GM15510 (cell line): ENCODE measurements around the gene OARD1.

Experiments
- POLR2A ChIP-seq: IDR thresholded peaks from 3 replicates; pipeline ENCODE4 v1.6.1; 2011; ENCODE audit warnings: borderline replicate concordance; ENCODE audit not compliant: insufficient read length; ENCODE audit errors: extremely low read depth

Gene OARD1

DNA sequence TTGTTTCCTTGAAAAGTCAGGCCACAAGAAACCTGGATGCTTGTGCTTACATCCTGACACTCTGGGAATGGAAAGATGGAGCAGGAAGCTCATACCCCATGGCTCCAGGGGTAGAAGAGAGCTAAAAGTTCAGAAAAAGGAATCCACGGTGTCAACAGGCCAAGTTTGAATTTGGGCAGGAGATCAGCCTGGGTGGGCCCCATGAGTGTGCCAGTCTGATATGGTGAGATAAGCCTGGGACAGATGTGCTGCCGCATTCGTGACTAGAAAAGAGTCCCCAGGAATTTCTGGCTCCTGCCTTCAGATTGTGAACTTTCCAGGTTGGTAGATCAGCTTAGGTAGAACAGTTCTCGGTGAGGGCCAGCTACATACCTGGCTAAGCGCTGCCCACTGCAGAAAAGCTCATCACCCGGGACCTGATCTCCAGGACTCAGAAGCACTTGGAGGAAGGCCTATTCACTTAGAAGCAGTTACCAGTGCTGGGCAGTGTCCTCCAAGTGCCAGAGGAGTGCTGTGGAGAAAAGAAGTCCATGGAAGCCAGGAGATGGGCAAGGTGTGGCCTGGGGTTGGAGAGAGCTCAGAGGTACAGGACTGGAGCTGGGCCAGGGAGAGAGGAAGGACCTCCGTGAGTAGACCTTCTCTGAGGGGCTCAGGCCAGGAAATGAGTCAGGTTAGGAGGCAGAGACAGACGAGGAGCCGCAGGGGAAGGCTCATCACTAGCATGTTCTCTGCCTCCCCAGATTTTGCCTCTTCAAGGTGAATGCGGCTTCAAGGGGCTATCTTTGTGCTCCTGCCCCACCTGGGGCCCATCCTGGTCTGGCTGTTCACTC lies 29.7 kb downstream of the OARD1 start, which contains the start of gene TSPO2:
TSS of gene TSPO2 (plus strand) at position 242 of the 830 bp plus-strand sequence. CDS start at position 761, 519 bp downstream.
- no peak for TF ChIP-seq POLR2A

DNA sequence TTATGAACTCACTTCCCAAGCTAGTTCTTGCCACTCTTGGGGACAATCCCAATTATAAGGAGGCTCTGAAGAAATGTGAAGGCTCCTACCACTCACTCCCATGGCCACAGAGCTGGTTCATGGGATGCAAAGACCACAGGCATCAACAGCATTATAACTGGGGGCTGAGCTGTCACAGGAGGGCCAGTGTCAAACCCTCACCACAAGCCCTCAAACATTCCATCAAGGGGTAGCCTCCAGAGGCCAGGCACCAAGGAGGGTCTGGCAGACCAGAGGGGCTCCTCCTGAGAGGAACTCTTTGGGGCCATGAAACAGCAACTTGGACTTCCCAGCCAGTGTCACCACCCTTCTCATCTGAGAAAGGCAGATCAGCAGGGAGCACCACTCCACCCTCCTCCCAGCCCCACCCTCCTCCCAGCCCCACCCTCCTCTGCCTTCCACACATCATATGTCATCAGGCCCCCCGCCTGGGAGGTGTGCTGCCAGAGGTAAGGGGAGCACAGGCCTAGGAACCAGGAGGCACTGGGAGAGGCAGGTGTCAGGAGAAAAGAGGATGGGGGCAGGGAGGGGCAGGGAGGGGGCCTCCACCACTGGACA lies 31.1 kb downstream of the OARD1 start:
- TF ChIP-seq POLR2A = no peak

DNA sequence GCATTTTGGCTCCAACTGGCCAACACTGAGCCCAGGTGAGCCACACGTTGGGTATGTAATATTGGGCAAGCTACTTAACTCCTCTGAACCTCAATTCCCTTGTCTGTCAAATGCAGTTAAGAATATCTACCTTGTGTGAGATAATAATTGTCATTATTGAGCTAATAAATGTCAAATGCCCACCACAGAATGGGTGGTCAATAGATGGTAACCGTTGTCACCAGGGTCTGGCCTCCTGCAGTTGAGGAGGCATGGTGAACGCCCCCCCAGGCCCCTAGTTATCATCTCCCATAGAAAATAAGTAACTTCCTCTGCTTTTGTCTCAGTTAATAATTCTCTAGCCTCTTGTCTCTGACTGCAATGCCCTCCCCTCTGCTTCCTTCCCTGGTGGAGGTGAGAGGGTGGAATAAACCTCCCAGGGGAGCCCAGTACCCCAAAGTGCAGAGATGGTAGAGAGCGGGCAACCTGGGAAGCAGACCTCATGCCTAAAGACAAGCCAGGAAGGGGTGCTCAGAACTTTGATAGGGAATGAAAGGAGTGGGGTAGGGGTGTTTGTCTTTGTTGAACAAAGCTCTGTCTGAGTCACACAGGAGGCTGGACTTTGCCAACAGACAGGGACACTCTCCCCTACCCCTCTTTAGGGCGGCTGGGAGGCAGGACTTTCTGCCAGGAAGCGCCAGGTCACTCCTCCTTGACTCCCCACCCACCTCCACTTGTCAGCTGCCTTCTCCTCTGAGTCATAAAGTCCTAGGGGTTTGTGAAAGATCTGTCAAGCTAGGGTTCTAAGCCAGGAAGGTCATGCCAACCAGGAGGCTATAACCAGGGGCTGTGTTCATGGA lies 31.8 kb downstream of the OARD1 start:
- TF ChIP-seq POLR2A = no peak

DNA sequence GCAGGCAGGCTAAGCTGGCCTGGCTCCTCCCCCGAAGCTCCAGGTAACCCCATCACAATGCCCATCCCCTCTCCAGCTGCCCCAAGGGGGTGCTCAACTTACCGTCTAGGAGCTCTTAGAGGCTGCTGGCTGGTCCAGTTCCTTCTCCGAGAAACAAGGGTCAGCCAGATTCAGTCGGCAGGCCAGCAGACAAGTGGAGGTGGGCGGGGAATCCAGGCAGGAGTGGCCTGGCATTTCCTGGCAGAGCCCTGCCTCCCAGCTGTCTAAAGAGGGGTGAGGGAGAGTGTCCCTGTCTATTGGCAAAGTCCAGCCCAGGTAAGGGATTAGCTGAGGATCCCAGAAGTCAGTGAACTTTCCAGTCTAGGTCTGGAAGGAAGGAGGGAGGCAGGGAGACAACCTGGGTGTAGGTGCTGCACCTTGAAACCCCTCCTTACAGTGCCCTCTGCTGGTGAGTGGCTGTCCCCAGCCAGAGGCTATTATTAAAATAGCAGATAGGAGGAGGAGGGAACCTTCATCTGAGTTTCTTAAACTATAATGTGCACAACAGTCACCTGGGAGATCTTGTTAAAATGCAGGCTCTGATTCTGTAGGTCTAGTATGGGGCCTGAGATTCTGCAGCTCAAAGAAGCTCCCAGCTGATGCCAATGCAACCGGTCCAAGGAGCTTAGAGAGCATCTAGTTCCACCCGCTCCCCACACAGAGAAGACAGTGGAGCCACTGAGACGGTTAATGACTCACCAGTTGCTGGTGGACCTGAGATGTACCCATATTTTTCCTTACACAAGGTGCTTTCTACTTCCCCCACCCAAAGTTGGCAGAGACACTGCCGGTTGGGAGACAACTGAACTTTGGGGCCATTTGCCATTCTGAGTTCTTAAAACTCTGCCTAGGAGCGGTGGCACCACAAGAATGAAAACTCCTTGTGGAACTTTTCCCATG lies 32.8 kb downstream of the OARD1 start, which contains the start of gene UNC5CL:
TSS of gene UNC5CL (minus strand) at position 162 of the 939 bp plus-strand sequence. CDS start 4,147 bp downstream, outside the sequence.
- no peak for TF ChIP-seq POLR2A

DNA sequence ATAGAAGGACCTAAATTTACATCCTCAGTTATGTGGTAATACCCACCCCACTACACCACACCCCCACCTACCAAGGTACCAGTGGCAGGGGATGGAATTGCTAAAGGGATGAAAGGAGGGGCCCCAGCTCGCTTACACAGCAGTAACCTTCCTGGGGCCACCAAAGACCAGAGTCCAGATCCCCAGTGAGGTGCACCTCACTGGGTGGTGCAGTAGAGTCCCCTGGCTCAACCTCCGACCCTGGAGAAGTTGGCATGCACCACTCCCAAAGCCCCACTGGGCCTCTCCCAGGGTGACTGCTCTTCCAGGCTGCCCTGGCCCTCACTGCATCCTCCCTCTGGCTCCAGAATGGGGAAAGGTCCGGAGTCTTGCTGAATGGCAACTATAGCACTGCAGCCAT lies 34.0 kb downstream of the OARD1 start:
- TF ChIP-seq POLR2A = no peak

DNA sequence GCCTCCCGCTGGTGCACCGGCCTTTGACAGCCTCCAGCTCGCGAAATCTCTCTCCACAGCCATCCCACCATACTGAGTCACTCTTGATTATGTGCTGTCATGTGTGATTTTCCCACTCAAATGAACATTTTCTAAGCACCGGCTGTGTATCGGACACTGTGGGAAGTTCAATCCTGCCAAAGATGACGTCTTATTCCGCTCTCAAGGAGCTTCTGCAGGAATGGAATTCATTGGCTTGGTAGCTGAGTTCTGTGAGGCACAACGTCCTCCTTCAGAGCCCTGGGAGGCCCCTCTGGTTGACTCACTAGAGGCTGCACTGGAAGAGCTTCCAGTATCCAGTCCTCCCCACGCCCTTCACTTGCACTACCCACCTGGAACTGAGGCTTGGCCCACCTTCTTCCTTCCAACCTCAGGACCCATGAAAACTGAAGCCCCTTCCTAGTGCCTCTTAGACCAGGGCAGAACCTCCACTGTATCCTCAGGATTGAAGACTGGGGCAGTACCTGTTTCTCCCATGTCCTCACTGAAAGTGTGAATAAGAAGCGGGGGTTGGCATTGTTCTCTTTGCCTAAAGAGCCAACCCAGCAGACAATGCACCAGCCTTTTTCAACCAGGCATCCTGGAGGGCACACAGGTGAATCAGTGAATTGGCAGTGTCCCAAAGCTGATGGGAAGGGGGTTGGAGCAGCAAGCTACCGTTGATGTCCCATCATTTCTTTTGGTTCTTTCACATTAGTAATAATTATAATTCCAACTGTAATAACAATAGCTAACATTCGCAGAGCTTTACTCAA lies 34.9 kb downstream of the OARD1 start:
- no peak for TF ChIP-seq POLR2A

DNA sequence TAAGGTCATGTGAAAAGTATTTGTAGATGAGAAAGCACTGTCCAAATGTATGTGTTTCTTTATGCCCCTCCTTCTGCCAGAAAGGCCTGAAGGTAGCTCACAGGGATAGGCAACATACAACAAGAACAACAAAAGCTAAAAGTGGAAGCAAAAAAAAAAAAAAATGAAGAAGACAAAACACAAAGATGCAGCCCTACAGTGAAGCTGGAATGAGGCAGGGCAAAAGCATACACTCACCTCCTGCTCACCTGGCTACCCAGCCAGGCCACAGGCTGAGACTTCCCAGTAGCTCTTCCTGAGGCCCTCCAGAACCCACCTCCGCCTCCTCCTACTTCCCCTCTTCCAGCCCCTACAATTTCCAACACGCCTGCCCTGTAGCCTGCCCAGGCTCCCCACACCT lies 35.6 kb downstream of the OARD1 start:
- no peak for TF ChIP-seq POLR2A

DNA sequence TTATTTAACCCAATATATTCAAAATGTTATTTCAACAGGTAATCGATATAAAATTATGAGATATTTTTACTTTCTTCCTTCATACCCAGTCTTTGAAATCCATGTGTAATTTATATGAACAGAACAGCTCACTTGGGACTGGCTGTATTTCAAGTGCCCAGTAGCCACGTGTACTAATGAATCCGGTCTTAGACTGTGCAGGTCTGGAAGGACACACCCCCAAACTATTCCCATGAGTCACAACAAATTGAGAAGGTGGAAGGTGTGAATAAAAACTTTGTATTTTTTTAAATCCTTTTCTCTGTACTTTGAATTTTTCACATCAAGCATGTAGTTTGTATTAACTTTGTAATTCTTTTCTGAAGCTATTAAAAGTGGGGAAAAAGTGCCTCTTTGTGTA lies 36.0 kb downstream of the OARD1 start:
- TF ChIP-seq POLR2A = no peak

DNA sequence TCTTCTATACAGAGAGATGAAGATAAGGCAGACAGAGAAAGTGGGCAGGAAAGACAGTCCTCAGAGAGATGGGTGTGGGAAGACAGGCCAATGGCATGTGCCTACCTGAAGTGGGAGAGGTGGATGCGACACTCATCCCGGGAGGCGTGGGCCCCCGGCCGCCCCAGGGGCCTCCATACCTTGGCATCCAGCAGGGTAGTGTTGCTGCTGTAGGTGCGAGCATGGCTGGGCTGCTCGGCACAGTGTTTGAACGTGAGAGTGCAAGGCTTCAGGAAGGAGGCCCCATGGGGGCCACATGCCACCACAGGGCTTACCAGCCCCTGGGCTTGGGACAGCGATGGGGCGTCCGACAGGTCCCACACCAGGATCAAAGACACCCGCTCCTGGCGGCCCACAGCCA lies 38.4 kb downstream of the OARD1 start:
- TF ChIP-seq POLR2A = no peak

DNA sequence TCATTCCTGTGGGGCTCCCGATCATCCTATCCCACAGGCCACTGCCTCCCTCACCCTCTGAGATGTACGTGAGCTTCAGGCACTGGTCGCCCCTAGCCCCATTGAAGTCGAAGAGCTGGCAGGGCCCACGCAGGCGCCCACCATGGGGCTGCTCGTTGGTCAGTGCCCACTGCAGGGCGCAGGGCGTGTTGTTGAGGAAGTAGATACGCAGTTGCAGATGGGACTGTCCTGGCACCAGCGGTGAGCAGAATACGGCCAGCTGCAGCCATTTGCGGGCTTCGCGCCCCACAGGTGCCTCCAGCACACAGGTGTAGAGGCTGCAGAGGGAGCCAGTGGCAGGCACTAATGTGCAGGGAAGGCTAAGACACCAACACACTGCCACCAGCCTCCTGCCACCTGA lies 39.3 kb downstream of the OARD1 start:
- no peak for TF ChIP-seq POLR2A

DNA sequence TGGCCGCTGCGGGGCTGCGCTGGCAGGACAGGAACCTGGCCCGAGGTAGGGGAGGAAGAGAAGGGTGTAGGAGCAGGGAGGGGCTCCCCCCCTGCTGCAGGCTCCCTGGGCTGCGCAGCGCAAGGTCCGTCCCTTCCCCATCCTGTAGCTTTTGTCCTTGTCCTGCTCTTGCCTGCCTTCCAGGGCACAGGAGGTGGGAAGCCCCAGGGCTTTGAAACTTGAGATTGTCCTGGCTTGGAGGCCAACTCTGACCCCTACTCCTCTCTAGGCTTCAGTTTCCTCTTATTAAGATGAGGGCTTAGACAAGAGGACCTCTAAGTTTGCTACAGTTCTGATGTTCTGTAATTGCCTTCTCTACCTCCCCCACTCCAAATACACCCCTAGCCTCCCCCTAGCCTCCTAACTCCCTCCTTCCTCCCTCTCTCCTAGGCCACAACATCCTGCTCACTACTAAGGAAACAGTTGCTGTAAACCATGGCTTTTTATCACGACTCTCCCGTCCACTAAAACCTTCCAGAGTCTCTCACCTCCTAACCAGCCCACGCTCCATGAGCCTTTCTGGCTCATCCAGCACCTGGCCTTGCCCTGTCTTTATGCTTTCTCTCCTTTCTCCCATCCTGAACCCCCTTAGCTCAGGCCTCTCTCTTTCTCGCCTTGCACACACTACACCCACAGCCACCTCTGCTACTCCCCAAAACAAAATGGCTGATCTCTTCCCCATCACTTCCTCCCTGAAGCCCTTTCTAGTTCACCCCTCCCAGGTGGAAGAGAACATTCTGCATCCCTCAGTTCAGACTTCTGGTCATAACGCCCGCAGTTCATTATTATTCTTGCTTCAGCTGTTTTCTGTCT lies 43.4 kb downstream of the OARD1 start:
- TF ChIP-seq POLR2A = no peak

DNA sequence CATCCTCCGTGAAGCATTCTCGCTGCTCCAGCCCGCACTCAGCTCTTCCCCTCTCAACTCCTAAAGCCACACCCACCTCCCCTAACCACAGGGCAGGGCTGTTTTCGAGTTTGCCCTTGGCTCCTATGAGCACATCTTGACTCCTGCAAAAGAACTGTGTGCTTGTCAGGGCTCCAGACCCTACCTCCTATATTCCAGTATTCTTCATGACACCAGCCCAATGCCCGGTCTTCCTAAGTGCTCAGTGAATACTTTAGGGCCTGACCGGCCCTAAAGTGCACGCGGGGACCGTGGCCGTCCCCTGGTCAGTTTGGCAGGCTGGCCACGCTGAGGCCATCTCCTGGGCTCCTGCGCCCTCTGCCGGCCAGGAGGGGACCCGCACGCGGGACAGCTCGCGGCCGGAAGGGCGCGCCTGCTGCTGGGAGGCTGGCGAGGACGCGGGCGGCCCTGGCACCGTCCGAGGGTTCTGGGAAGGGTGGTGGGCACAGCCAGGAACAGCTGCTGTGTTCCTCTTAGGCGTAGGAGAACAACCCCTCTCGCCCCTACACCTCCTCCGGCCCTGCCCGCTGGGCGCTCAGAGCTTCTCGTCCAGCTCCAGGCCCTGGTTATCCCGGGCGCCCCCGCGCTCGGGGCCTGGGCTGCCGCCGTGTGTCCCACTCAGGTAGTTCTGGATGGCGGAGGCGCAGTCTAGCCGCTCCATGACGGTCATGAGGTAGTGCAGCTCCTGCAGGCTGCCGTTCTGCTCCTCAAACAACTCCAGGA lies 44.2 kb downstream of the OARD1 start:
- TF ChIP-seq POLR2A = peak; percentile 42
